Body of pancreas (tissue), 4 donors: ENCODE results near the gene ANKH. TPM values are rescaled to one million over a fixed set of nuclear protein-coding genes. Genes with fewer than 3 reads are reported as not detected.

Experiments
- ATAC-seq: fragments of 150-250 bp; one replicate; pipeline ENCODE4 v1.9.1; 2016
- DNase-seq, 4 donors: peaks; one replicate each; pipeline ENCODE4 v3.0.0-alpha.2; 2019
- H3K27ac ChIP-seq, 4 donors: fragments of 200-600 bp; sonication (generic); 1 replicate in 3 of 4; 2 replicates in 1 of 4; pipeline versions ENCODE4 v1.5.1 to v1.6.1; 2016 to 2019; ENCODE audit warnings: mild to moderate bottlenecking in 1 of 4, mixed read lengths in 1 of 4, moderate library complexity in 1 of 4
- H3K27me3 ChIP-seq, 2 donors: fragments of 200-600 bp; sonication (generic); one replicate each; pipeline ENCODE4 v1.6.0; 2016; ENCODE audit warnings: mild to moderate bottlenecking in 1 of 2
- H3K36me3 ChIP-seq, 2 donors: fragments of 200-600 bp; sonication (generic); replicated peaks in 1 of 2; 2 replicates each; pipeline ENCODE4 v1.5.1; 2016; ENCODE audit warnings: low read depth in 2 of 2; ENCODE audit not compliant: insufficient read depth in 1 of 2
- H3K4me1 ChIP-seq: fragments of 200-600 bp; sonication (generic); one replicate; pipeline ENCODE4 v1.6.0; 2016
- H3K4me3 ChIP-seq, 2 donors: fragments of 200-600 bp; sonication (generic); 1 replicate in 1 of 2; 2 replicates in 1 of 2; pipeline ENCODE4 v1.5.1; 2016 to 2019
- H3K9me3 ChIP-seq, 3 donors: fragments of 200-600 bp; sonication (generic); 1 replicate in 2 of 3; 2 replicates in 1 of 3; pipeline ENCODE4 v1.5.1; 2016
- POLR2A ChIP-seq, 3 donors: fragments of 450-650 bp; IDR thresholded peaks; one replicate each; pipeline ENCODE4 v1.6.1; 2016; ENCODE audit warnings: antibody characterized with exemption in 3 of 3, mild to moderate bottlenecking in 2 of 3
- WGBS, 2 donors: methylation state at CpG; one replicate each; pipeline ENCODE4 v1.1.5; 2017; 5-methylcytosine and 5-hydroxymethylcytosine counted together
- intact Hi-C: fragments of 100-400 bp; cut with DNase I; formaldehyde crosslinking; loops from one replicate; pipeline ENCODE4 v1.15.1; 2023
- total RNA-seq, 2 donors: library from RNA; depleted of rRNA; stranded (reverse); fragments of >200 nt; gene quantifications; one replicate each; pipeline ENCODE4 v1.1.0, GENCODE V29; 2016
- TF ChIP-seq, protein P1 (sequence below), 7 experiments: fragments of 450-650 bp in 4 of 7; fragments of 200-600 bp in 3 of 7; sonication (generic) in 3 of 7; IDR thresholded peaks; one replicate each; pipeline ENCODE4 v1.5.1; 2016 to 2019; ENCODE audit warnings: antibody characterized with exemption in 7 of 7

Gene ANKH
- total RNA-seq, 2 donors from 2014 or later = 19.1 to 20.5 TPM

DNA sequence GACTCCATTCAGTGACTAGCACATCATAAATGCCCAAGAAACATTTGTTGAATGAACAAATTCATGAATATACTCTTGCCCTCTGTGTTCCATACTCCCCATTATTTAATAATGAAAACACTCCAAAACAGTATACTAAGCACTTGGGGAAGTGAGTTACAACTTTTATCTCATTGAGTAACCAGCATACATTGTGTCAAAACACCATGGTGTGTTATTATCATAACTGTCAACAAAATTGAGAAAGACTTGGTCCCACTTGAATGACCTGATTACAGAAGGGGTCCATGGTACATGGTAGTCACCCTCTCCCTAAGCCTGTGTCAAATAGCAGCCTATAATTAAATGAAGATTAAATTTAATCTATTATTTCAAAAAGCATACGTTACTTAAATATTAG, 16.2 kb downstream of the ANKH start:
- H3K4me1 ChIP-seq = peaks cover 15% of the 10 kb centered on the region
- H3K27ac ChIP-seq = no peak overlapping the region
- TF ChIP-seq, protein P1, sequence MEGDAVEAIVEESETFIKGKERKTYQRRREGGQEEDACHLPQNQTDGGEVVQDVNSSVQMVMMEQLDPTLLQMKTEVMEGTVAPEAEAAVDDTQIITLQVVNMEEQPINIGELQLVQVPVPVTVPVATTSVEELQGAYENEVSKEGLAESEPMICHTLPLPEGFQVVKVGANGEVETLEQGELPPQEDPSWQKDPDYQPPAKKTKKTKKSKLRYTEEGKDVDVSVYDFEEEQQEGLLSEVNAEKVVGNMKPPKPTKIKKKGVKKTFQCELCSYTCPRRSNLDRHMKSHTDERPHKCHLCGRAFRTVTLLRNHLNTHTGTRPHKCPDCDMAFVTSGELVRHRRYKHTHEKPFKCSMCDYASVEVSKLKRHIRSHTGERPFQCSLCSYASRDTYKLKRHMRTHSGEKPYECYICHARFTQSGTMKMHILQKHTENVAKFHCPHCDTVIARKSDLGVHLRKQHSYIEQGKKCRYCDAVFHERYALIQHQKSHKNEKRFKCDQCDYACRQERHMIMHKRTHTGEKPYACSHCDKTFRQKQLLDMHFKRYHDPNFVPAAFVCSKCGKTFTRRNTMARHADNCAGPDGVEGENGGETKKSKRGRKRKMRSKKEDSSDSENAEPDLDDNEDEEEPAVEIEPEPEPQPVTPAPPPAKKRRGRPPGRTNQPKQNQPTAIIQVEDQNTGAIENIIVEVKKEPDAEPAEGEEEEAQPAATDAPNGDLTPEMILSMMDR (IDR thresholded peaks at IDR 0.05) = no peak
- no peak for TF ChIP-seq POLR2A (IDR thresholded peaks at IDR 0.05)
- H3K27me3 ChIP-seq = no peaks in the 10 kb centered on the region
- no peak for DNase-seq
- no peaks in the 10 kb centered on the region for H3K9me3 ChIP-seq
- ATAC-seq = no peak
- no peaks in the 10 kb centered on the region for H3K36me3 ChIP-seq
- H3K4me3 ChIP-seq = no peak overlapping the region
- 100% methylated on average over 1 of the region's 1 CpG for WGBS, 2 donors
- intact Hi-C loops = no loop called here

DNA sequence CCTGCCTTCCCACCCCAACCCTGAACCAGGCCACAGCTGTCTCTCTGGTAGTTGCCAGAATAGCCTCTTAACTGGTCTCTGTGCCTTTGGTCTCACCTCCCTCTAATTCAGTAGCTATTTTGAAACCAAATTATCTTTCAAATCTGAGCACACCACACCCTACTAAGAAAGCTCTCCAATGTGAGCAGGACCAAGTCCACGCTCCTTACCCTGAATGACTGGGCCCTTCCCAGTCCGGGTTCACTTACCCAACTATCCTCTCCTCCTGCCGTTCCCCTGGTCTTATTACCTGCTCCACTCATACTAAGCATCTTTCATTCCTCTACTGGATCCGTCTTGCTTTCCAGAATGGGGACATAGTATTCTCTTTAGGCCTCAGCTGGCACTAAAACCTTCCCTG, 16.8 kb downstream of the ANKH start:
- Histone ChIP-seq H3K27ac (no peak overlapping the region), H3K4me1 (peaks cover 10% of the 10 kb centered on the region), H3K9me3 (no peaks in the 10 kb centered on the region), H3K27me3 (no peaks in the 10 kb centered on the region), H3K4me3 (no peak overlapping the region), H3K36me3 (no peaks in the 10 kb centered on the region)
- 95 to 97% methylated on average over 4 of the region's 4 CpGs for WGBS, 2 donors
- no peak for DNase-seq
- intact Hi-C loops = no loop called here
- no peak for ATAC-seq
- TF ChIP-seq, protein P1 (IDR thresholded peaks at IDR 0.05) = no peak
- no peak for TF ChIP-seq POLR2A (IDR thresholded peaks at IDR 0.05)

DNA sequence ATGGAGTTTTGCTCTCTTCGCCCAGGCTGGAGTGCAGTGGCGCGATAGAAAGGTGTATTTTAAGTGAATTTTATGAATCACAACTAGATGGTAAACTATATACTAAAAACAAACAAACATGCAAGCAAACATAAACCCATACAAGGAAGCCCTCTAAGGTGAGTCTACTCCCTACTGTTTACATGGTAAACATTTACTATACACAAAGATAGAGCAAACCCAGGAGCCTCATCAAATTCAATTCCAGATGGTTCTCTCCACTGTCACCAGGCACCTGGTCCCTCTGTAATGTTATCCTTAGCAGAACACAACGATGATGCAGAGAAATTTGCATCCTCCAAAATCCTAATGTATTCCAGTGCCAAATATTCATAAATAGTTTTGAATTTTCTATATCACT, 17.9 kb downstream of the ANKH start:
- H3K27ac ChIP-seq = no peak overlapping the region
- 82 to 91% methylated on average over 4 of the region's 4 CpGs for WGBS, 2 donors
- H3K27me3 ChIP-seq = no peaks in the 10 kb centered on the region
- no peak overlapping the region for H3K4me3 ChIP-seq
- H3K36me3 ChIP-seq = no peaks in the 10 kb centered on the region
- TF ChIP-seq POLR2A (IDR thresholded peaks at IDR 0.05) = no peak
- TF ChIP-seq, protein P1 (IDR thresholded peaks at IDR 0.05) = no peak
- H3K9me3 ChIP-seq = no peaks in the 10 kb centered on the region
- intact Hi-C loops = no loop called here
- H3K4me1 ChIP-seq = peaks cover 8% of the 10 kb centered on the region
- no peak for DNase-seq
- no peak for ATAC-seq

DNA sequence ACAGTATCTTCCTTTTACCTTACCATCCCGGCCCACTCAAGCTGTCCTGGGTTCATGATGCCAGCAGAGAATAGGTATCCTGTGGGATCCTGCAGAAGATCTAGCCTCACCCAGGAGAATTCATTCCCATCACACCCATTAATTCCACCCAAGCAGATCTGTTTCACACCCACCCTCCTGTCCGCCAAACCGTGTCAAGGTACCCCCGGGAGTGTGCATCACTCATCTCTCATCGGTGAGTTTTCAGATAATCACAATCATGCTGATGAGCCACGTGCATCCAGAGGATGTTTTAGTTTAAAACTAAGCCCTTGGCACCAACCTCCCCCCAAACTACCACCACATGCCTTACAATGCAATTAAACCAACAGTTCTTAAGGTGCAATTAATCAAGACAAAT, 18.8 kb downstream of the ANKH start:
- WGBS, 2 donors = 94% methylated on average over 6 of the region's 6 CpGs
- no peak for ATAC-seq
- no peak for DNase-seq
- no peak overlapping the region for H3K4me3 ChIP-seq
- H3K9me3 ChIP-seq = no peaks in the 10 kb centered on the region
- H3K4me1 ChIP-seq = peaks cover 8% of the 10 kb centered on the region
- H3K27ac ChIP-seq = no peak overlapping the region
- intact Hi-C loops = no loop called here
- H3K27me3 ChIP-seq = no peaks in the 10 kb centered on the region
- no peaks in the 10 kb centered on the region for H3K36me3 ChIP-seq
- TF ChIP-seq, protein P1 (IDR thresholded peaks at IDR 0.05) = no peak
- no peak for TF ChIP-seq POLR2A (IDR thresholded peaks at IDR 0.05)

DNA sequence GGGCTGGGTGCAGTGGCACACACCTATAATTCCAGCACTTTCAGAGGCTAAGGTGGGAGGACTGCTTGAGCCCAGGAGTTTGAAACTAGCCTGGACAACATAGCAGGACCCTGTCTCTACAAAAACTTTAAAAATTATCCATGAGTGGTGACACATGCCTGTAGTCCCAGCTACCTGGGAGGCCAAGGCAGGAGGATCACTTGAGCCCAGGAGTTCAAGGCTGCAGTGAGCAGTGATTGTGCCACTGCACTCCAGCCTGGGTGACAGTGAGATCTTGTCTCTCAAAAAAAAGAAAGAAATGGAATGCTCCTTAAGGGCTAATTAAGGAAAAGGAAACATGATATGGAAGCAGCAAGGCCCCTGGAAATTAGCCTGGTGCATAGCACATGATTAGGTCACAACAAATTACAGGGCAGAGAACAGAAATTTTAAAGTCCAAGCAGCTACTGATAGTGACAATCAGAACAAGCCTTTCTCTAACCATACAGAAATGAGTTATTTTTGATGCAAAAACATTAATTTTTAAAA, 19.5 kb downstream of the ANKH start:
- no peaks in the 10 kb centered on the region for H3K27me3 ChIP-seq
- no peak overlapping the region for H3K27ac ChIP-seq
- H3K36me3 ChIP-seq = no peaks in the 10 kb centered on the region
- H3K9me3 ChIP-seq = no peaks in the 10 kb centered on the region
- ATAC-seq (no peak), DNase-seq (no peak)
- intact Hi-C loops = no loop called here
- H3K4me3 ChIP-seq = no peak overlapping the region
- H3K4me1 ChIP-seq = peaks cover 8% of the 10 kb centered on the region
- TF ChIP-seq, protein P1 (IDR thresholded peaks at IDR 0.05) = no peak
- TF ChIP-seq POLR2A (IDR thresholded peaks at IDR 0.05) = no peak
